ENCODE data around the gene FSIP1.

Gene FSIP1

GRCh38 chr15:39579487-39580116 lies 203.0 kb downstream of the FSIP1 start:
- no peak for DNase-seq

- no peak for DNase-seq
Observed at GRCh38 chr15:39578851-39579486, 203.7 kb downstream of the FSIP1 start.

- no peak for DNase-seq
Observed at GRCh38 chr15:39575180-39575579, 207.5 kb downstream of the FSIP1 start.

GRCh38 chr15:39574427-39574826 lies 208.2 kb downstream of the FSIP1 start:
- DNase-seq: no peak

GRCh38 chr15:39573844-39574243 lies 208.8 kb downstream of the FSIP1 start:
- DNase-seq: no peak

GRCh38 chr15:39573287-39573686 lies 209.4 kb downstream of the FSIP1 start:
- no peak for DNase-seq

GRCh38 chr15:39565851-39566250 lies 216.8 kb downstream of the FSIP1 start:
- no peak for DNase-seq

- DNase-seq: no peak
Observed at GRCh38 chr15:39564972-39565665, 217.5 kb downstream of the FSIP1 start.

GRCh38 chr15:39558421-39558820 lies 224.2 kb downstream of the FSIP1 start:
- no peak for DNase-seq

- no peak for DNase-seq
Observed at GRCh38 chr15:39556461-39556860, 226.2 kb downstream of the FSIP1 start.

- DNase-seq: no peak
Observed at GRCh38 chr15:39555885-39556284, 226.8 kb downstream of the FSIP1 start.

GRCh38 chr15:39554746-39555387 lies 227.8 kb downstream of the FSIP1 start:
- DNase-seq: no peak

- DNase-seq: no peak
Observed at GRCh38 chr15:39553947-39554693, 228.5 kb downstream of the FSIP1 start.

GRCh38 chr15:39552556-39552955 lies 230.1 kb downstream of the FSIP1 start:
- no peak for DNase-seq

- DNase-seq: no peak
Observed at GRCh38 chr15:39551476-39551875, 231.2 kb downstream of the FSIP1 start.
